Midbrain (tissue), 1 donor: ENCODE results near the gene CYP26C1.
"Not testable (repeated sequence)": the region's sequence is repeated elsewhere in the genome, so short reads cannot be mapped to it uniquely, and the experiment has no call there.

Experiments used
- DNase-seq: peaks from one replicate; lab custom pipeline; 2025; lab: John Stamatoyannopoulos, UW

Gene CYP26C1

GRCh38 chr10:93076871-93077270, 16.3 kb downstream of the CYP26C1 start:
- no peak for DNase-seq

- DNase-seq: no peak
Measured at GRCh38 chr10:93077860-93078337, 17.3 kb downstream of the CYP26C1 start.

- no peak for DNase-seq
Measured at GRCh38 chr10:93079663-93080349, 19.2 kb downstream of the CYP26C1 start.

- DNase-seq: peak; percentile 42
Measured at GRCh38 chr10:93080350-93081046, 19.9 kb downstream of the CYP26C1 start.

GRCh38 chr10:93081318-93081717, 20.7 kb downstream of the CYP26C1 start:
- DNase-seq: no peak

- no peak for DNase-seq
Measured at GRCh38 chr10:93081834-93082233, 21.2 kb downstream of the CYP26C1 start.

GRCh38 chr10:93083743-93084539, 23.3 kb downstream of the CYP26C1 start:
- no peak for DNase-seq

- no peak for DNase-seq
Measured at GRCh38 chr10:93085272-93085859, 24.8 kb downstream of the CYP26C1 start.

- no peak for DNase-seq
Measured at GRCh38 chr10:93086289-93086688, 25.7 kb downstream of the CYP26C1 start.

GRCh38 chr10:93087846-93088245, 27.2 kb downstream of the CYP26C1 start:
- DNase-seq: no peak

GRCh38 chr10:93088466-93088865, 27.9 kb downstream of the CYP26C1 start:
- no peak for DNase-seq

- no peak for DNase-seq
Measured at GRCh38 chr10:93090619-93091018, 30.0 kb downstream of the CYP26C1 start.

GRCh38 chr10:93091960-93092359, 31.4 kb downstream of the CYP26C1 start:
- no peak for DNase-seq

GRCh38 chr10:93095225-93095624, 34.6 kb downstream of the CYP26C1 start:
- DNase-seq: no peak

- DNase-seq: no peak
Measured at GRCh38 chr10:93096901-93097300, 36.3 kb downstream of the CYP26C1 start.

GRCh38 chr10:93097386-93097785, 36.8 kb downstream of the CYP26C1 start:
- DNase-seq: no peak

- DNase-seq: no peak
Measured at GRCh38 chr10:93098816-93099215, 38.2 kb downstream of the CYP26C1 start.

- DNase-seq: no peak
Measured at GRCh38 chr10:93099670-93100069, 39.1 kb downstream of the CYP26C1 start.

GRCh38 chr10:93101148-93101547, 40.5 kb downstream of the CYP26C1 start:
- DNase-seq: not testable (repeated sequence)

- DNase-seq: no peak
Measured at GRCh38 chr10:93103953-93104352, 43.4 kb downstream of the CYP26C1 start.

- DNase-seq: no peak
Measured at GRCh38 chr10:93106631-93107072, 46.1 kb downstream of the CYP26C1 start.

GRCh38 chr10:93110472-93111146, 50.0 kb downstream of the CYP26C1 start:
- DNase-seq: no peak
